AG09309 (cell line): ENCODE measurements around the gene IFIT1.

Experiments
- DNase-seq: peaks from one replicate; pipeline ENCODE4 v3.0.0-alpha.2; 2010; ENCODE audit warnings: low read depth
- H3K4me3 ChIP-seq: 2 replicates; pipeline ENCODE4 v1.5.1; 2011; ENCODE audit warnings: mild to moderate bottlenecking, low read depth, low read length, moderate library complexity; ENCODE audit not compliant: control insufficient read depth
- TF ChIP-seq, protein P1 (sequence below): IDR thresholded peaks from 2 replicates; pipeline ENCODE4 v1.5.1; 2011; ENCODE audit warnings: mild to moderate bottlenecking, low read depth, low read length, inconsistent platforms; ENCODE audit not compliant: insufficient read depth, control insufficient read depth; ENCODE audit errors: missing control alignments

Gene IFIT1

GRCh38 chr10:89371987-89372386 is 20.4 kb upstream of the IFIT1 start:
- H3K4me3 ChIP-seq, result no peak overlapping the region
- no peak for DNase-seq
- TF ChIP-seq, protein P1, sequence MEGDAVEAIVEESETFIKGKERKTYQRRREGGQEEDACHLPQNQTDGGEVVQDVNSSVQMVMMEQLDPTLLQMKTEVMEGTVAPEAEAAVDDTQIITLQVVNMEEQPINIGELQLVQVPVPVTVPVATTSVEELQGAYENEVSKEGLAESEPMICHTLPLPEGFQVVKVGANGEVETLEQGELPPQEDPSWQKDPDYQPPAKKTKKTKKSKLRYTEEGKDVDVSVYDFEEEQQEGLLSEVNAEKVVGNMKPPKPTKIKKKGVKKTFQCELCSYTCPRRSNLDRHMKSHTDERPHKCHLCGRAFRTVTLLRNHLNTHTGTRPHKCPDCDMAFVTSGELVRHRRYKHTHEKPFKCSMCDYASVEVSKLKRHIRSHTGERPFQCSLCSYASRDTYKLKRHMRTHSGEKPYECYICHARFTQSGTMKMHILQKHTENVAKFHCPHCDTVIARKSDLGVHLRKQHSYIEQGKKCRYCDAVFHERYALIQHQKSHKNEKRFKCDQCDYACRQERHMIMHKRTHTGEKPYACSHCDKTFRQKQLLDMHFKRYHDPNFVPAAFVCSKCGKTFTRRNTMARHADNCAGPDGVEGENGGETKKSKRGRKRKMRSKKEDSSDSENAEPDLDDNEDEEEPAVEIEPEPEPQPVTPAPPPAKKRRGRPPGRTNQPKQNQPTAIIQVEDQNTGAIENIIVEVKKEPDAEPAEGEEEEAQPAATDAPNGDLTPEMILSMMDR, result no peak

- DNase-seq, result peak; percentile 91
- TF ChIP-seq, protein P1, result no peak
Observed at GRCh38 chr10:89373916-89374711, 18.3 kb upstream of the IFIT1 start.

DNA sequence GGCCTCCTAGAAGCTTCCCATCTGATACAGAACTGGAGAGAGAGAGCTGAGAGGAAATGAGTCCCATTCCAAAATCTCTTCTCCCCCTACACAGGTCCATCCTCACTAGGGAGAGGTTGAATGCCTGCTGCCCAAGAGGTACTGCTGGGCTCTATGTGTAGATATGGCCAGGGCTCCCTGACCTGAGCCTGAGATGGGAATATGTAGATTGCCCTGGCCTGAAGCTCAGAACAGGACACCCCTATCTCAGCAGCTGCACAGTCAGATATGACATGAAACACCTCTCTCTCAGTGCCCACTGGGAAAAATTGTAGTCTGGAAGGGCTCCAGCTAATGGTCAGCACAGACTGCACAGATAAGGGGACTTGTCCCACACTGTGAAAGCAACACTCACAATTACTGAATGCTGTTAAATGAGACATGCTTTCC is 17.7 kb upstream of the IFIT1 start:
- TF ChIP-seq, protein P1, result no peak
- DNase-seq, result no peak
- no peak overlapping the region for H3K4me3 ChIP-seq

More at GRCh38 chr10:89373916-89374711, 18.3 kb upstream of the IFIT1 start:
- H3K4me3 ChIP-seq, result no peak overlapping the region

GRCh38 chr10:89377705-89378637 is 14.5 kb upstream of the IFIT1 start, which contains the start of gene IFIT1B:
Gene IFIT1B (plus strand): TSS chr10:89378056. CDS start chr10:89378136, 80 bp downstream.
- no peak within 1 kb of the TSS for H3K4me3 ChIP-seq
- TF ChIP-seq, protein P1, result no peak
- no peak for DNase-seq

DNA sequence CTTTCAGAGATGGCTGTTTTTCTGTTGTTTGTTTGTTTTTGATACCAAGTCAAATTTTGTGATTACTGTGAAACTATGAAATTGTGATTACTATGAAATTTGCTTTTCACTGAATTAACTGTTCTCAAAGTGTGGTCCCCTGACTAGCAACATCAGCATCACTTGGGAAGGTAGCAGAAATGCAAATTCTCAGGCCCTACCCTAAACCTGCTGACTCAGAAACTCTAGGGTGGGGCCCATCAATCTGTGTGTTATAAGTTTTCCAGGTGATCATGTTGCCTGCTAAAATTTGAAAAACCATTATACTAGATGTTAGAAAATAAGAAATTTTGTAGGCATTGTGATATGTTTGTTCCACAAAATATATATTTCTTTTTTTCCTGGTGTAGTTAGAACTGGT is 13.3 kb upstream of the IFIT1 start:
- TF ChIP-seq, protein P1, result no peak
- no peak overlapping the region for H3K4me3 ChIP-seq
- no peak for DNase-seq

GRCh38 chr10:89382757-89383156 is 9.7 kb upstream of the IFIT1 start:
- no peak overlapping the region for H3K4me3 ChIP-seq
- TF ChIP-seq, protein P1, result no peak
- DNase-seq, result no peak
